HCT116 (cell line): ENCODE results near the gene BOD1. TPM values are rescaled to one million over a fixed set of nuclear protein-coding genes. Genes with fewer than 3 reads are reported as not detected.
A peak's percentile ranks its signal among the peaks of the same experiment; 100 is the strongest.

ENCODE experiments used
- ATAC-seq: fragments of 200-7000 bp; cut with Tn5 transposase; 2 replicates; pipeline ENCODE4 v1.9.1; 2020; ENCODE audit warnings: mild to moderate bottlenecking, moderate library complexity
- BruUV-seq: library from RNA; stranded (reverse); fragments of 400-500 nt; replicated peaks from 2 replicates; lab custom pipeline; 2021; lab: Mats Ljungman, UMichigan
- CTCF ChIA-PET: fragments of 300-600 bp; sonication (Branson Sonifier 250); formaldehyde crosslinking; loops from one replicate; lab custom pipeline; 2021; ENCODE audit warnings: antibody characterized with exemption; lab: Charles Lee
- POLR2A ChIA-PET: fragments of 300-600, 350-600 bp; sonication (Branson Sonifier 250); formaldehyde crosslinking; loops from one replicate; lab custom pipeline; 2021; ENCODE audit warnings: antibody characterized with exemption; lab: Charles Lee
- RAD21 ChIA-PET, 2 experiments: fragments of 300-600 bp; sonication (Branson Sonifier 250); formaldehyde crosslinking; loops; one replicate each; lab custom pipeline; 2023; ENCODE audit warnings: low total read pairs in 2 of 2; ENCODE audit not compliant: uncharacterized antibody in 2 of 2, unreplicated experiment in 2 of 2, low non-redundant PET in 1 of 2; lab: Charles Lee
- DNase-seq: peaks from one replicate; pipeline ENCODE4 v3.0.0-alpha.2; 2010; ENCODE audit warnings: low read depth, low spot score
- H2AFZ ChIP-seq: fragments of 200-600 bp; shearing (Covaris generic), sonication (generic); 2 replicates; pipeline ENCODE4 v1.6.1; 2017; ENCODE audit warnings: low read depth, mixed run types, mixed read lengths, antibody characterized with exemption, low read length; ENCODE audit not compliant: poor library complexity, severe bottlenecking
- H3K27ac ChIP-seq: 2 replicates; pipeline ENCODE4 v1.5.1; 2012; ENCODE audit warnings: low read depth, low read length
- H3K27me3 ChIP-seq: fragments of 200-600 bp; sonication (generic); 2 replicates; pipeline ENCODE4 v1.6.1; 2016; ENCODE audit warnings: mixed run types, low read length, mixed read lengths; ENCODE audit not compliant: insufficient read depth
- H3K36me3 ChIP-seq, 2 experiments: fragments of 200-500 bp in 1 of 2; fragments of 200-600 bp in 1 of 2; sonication (Bioruptor generic) in 1 of 2; sonication (generic) in 1 of 2; 2 replicates each; pipeline versions ENCODE4 v1.5.1 to v1.6.1; 2014 to 2016; ENCODE audit warnings: low read length in 2 of 2, inconsistent platforms in 1 of 2, mixed read lengths in 1 of 2, mixed run types in 1 of 2; ENCODE audit not compliant: insufficient read depth in 2 of 2, control insufficient read depth in 1 of 2
- H3K4me1 ChIP-seq, 2 experiments: fragments of 200-600 bp in 1 of 2; sonication (generic) in 1 of 2; 2 replicates each; pipeline versions ENCODE4 v1.5.1 to v1.6.1; 2012 to 2017; ENCODE audit warnings: low read length in 2 of 2, inconsistent platforms in 1 of 2, mild to moderate bottlenecking in 1 of 2, mixed read lengths in 1 of 2, mixed run types in 1 of 2, moderate library complexity in 1 of 2; ENCODE audit not compliant: insufficient read depth in 2 of 2, control insufficient read depth in 1 of 2
- H3K4me2 ChIP-seq: fragments of 200-600 bp; sonication (generic); 2 replicates; pipeline ENCODE4 v1.6.1; 2017; ENCODE audit warnings: mixed run types, low read length, mixed read lengths
- H3K4me3 ChIP-seq, 2 experiments: fragments of 200-600 bp in 1 of 2; sonication (generic) in 1 of 2; replicated peaks in 1 of 2; 2 replicates each; pipeline ENCODE4 v1.5.1; 2011 to 2016; ENCODE audit warnings: low read length in 2 of 2, control low read depth in 1 of 2, low read depth in 1 of 2, mild to moderate bottlenecking in 1 of 2, mixed read lengths in 1 of 2, mixed run types in 1 of 2
- H3K79me2 ChIP-seq: fragments of 200-600 bp; sonication (generic); 2 replicates; pipeline ENCODE4 v1.6.1; 2017; ENCODE audit warnings: mild to moderate bottlenecking, mixed run types, low read length, moderate library complexity, mixed read lengths; ENCODE audit not compliant: insufficient read depth
- H3K9ac ChIP-seq: fragments of 200-600 bp; sonication (generic); 2 replicates; pipeline ENCODE4 v1.6.1; 2016; ENCODE audit warnings: low read length, mixed read lengths
- H3K9me2 ChIP-seq: fragments of 200-600 bp; sonication (generic), shearing (Covaris generic); 2 replicates; pipeline ENCODE4 v1.6.1; 2017; ENCODE audit warnings: mixed run types, mild to moderate bottlenecking, moderate library complexity; ENCODE audit not compliant: insufficient read depth
- H3K9me3 ChIP-seq, 2 experiments: fragments of 200-500 bp in 1 of 2; fragments of 200-600 bp in 1 of 2; sonication (Bioruptor generic) in 1 of 2; sonication (generic) in 1 of 2; 2 replicates each; pipeline ENCODE4 v1.6.1; 2014 to 2017; ENCODE audit warnings: low read length in 2 of 2, mixed read lengths in 2 of 2, inconsistent platforms in 1 of 2, low read depth in 1 of 2, mild to moderate bottlenecking in 1 of 2, mixed run types in 1 of 2, moderate library complexity in 1 of 2; ENCODE audit not compliant: control insufficient read depth in 1 of 2, insufficient read depth in 1 of 2
- H4K20me1 ChIP-seq: fragments of 200-600 bp; sonication (generic), shearing (Covaris generic); 2 replicates; pipeline ENCODE4 v1.6.1; 2017; ENCODE audit warnings: mixed run types, mild to moderate bottlenecking, moderate library complexity; ENCODE audit not compliant: insufficient read depth
- CBX3 ChIP-seq: IDR thresholded peaks from 2 replicates; pipeline ENCODE4 v1.6.1; 2012; ENCODE audit warnings: low read depth
- CEBPB ChIP-seq: IDR thresholded peaks from 2 replicates; pipeline ENCODE4 v1.6.1; 2012; ENCODE audit warnings: low read depth
- ELF1 ChIP-seq: IDR thresholded peaks from 2 replicates; pipeline ENCODE4 v1.6.1; 2012; ENCODE audit warnings: low read depth, borderline replicate concordance
- EZH2 ChIP-seq: fragments of 200-600 bp; sonication (generic); IDR thresholded peaks from 2 replicates; pipeline ENCODE4 v1.6.1; 2017; ENCODE audit warnings: antibody characterized with exemption, mixed run types
- EZH2phosphoT487 ChIP-seq: fragments of 200-600 bp; IDR thresholded peaks from 2 replicates; pipeline ENCODE4 v1.6.1; 2018; ENCODE audit warnings: antibody characterized with exemption, borderline replicate concordance
- FOSL1 ChIP-seq: IDR thresholded peaks from 2 replicates; pipeline ENCODE4 v1.6.1; 2012; ENCODE audit warnings: low read depth
- JUND ChIP-seq: IDR thresholded peaks from 2 replicates; pipeline ENCODE4 v1.6.1; 2012
- POLR2A ChIP-seq: IDR thresholded peaks from 2 replicates; pipeline ENCODE4 v1.7.0; 2011; ENCODE audit warnings: borderline replicate concordance; ENCODE audit not compliant: insufficient read depth, insufficient read length; ENCODE audit errors: extremely low read depth
- POLR2AphosphoS5 ChIP-seq: IDR thresholded peaks from 2 replicates; pipeline ENCODE4 v1.6.1; 2011; ENCODE audit warnings: mild to moderate bottlenecking, low read depth, low read length, moderate library complexity
- RAD21 ChIP-seq: IDR thresholded peaks from 2 replicates; pipeline ENCODE4 v1.6.1; 2012; ENCODE audit warnings: low read depth, mild to moderate bottlenecking
- SIN3A ChIP-seq: IDR thresholded peaks from 2 replicates; pipeline ENCODE4 v1.6.1; 2012; ENCODE audit warnings: low read depth
- SRF ChIP-seq: IDR thresholded peaks from 2 replicates; pipeline ENCODE4 v1.6.1; 2012; ENCODE audit warnings: low read depth
- TCF7L2 ChIP-seq: IDR thresholded peaks from 2 replicates; pipeline ENCODE4 v1.7.0; 2011; ENCODE audit warnings: borderline replicate concordance, inconsistent platforms; ENCODE audit not compliant: insufficient read depth, insufficient read length; ENCODE audit errors: extremely low read depth
- ZFX ChIP-seq: fragments of 450-650 bp; IDR thresholded peaks from 2 replicates; pipeline ENCODE4 v1.6.1; 2017
- ZNF274 ChIP-seq: fragments of 200-500 bp; sonication (Bioruptor generic); IDR thresholded peaks from 2 replicates; pipeline ENCODE4 v1.6.1; 2014; ENCODE audit warnings: mild to moderate bottlenecking, low read depth, low read length, inconsistent platforms
- intact Hi-C: fragments of 100-400 bp; cut with micrococcal nuclease; formaldehyde crosslinking; loops from 2 replicates; pipeline ENCODE4 v1.10.0; 2022
- total RNA-seq: library from RNA; stranded (reverse); gene quantifications from one replicate; pipeline ENCODE4 v1.2.1, GENCODE V29; 2021; ENCODE audit not compliant: unreplicated experiment
- TF ChIP-seq, protein P1 (sequence below): IDR thresholded peaks from 2 replicates; pipeline ENCODE4 v1.6.1; 2012
- TF ChIP-seq, protein P2 (sequence below): IDR thresholded peaks from 2 replicates; pipeline ENCODE4 v1.6.1; 2012; ENCODE audit warnings: low read depth
- TF ChIP-seq, protein P3 (sequence below), 3 experiments: fragments of 200-600 bp in 1 of 3; sonication (generic) in 1 of 3; IDR thresholded peaks in 2 of 3; conservative IDR thresholded peaks in 1 of 3; 2 replicates each; pipeline ENCODE4 v1.5.1; 2012 to 2017; ENCODE audit warnings: low read depth in 2 of 3, low read length in 2 of 3, antibody characterized with exemption in 1 of 3, borderline replicate concordance in 1 of 3, control low read depth in 1 of 3, mild to moderate bottlenecking in 1 of 3, mixed read lengths in 1 of 3, mixed run types in 1 of 3, moderate library complexity in 1 of 3; ENCODE audit not compliant: insufficient read depth in 1 of 3

BOD1 gene
- total RNA-seq, 1 experiment from 2014 or later, result 60.2 TPM

DNA sequence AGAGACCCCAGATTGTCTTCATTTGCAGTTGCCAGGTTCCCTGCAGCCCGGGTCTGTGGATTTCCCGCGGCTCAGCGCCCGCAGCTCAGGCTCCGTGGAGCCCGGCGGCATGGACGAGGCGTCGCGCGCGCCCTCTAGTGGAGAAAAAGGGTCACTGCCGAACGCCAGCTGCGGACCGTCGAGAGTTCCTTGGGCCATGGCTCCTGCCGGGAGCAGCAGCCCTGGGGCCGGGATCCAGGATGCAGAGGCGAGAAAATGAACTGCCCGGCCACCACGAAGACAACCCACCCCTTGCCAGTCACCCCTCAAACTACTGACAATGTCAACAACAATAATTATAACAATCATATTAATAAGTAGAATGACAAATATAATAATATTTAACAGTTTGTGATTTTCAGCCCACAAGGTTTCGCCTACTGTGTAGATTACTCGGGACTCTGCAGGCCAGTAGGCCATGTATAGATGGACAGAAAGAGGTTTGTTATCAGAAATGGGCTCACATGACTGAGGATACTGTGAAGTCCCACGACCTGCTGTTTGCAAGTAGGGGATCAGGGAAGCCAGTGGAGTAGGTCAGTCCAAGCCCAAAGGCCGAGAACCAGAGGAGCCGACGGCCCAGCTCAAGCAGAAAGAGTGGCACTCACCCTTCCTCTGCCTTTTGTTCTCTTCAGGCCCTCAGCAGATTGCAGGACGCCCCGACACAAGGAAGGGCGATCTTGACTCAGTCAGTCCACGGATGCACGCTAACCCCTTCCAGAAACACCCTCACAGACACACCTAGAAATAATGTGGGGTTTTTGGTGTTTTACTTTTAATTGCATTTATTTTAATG is 43.1 kb downstream of the BOD1 start (continued):
- TF ChIP-seq EZH2 (no peak), SIN3A (no peak)

DNA sequence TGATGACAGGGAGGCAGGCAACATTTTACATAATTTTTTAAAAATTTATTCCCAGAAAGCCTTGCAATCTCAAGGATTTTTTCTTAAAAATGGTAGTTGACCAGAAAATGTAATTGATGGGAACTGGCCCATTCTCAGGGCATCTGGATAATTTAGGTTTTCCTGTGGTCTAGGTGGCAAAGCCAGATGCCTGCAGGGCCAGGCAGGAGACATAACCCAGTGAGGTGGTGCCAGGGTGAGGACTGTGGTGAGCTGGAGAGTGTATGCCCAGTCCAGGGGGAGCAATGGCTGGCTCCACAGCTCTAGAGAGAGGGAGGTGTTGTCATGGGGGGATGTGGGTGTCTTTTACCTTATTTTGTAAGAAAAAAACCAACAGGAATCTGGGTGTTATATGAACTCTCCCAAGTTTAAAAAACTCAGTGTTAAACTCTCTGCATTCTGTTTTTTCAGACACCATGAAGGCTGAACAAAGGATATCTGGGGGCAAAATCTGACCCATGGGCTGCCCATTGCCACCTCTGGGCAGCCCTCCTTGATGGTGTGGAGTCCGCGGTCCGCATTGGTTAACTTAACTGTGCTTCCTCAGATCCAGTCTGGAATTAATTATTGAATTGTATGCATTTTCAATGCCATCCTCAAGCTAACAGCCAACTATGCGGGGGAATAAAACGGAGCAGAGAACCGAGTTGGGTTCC is 43.9 kb downstream of the BOD1 start:
- peaks cover 0 to 8% of the 10 kb centered on the region in 2 experiments; a peak in 2 of 4 replicates for H3K4me1 ChIP-seq
- H3K4me2 ChIP-seq, result peak overlapping the region; percentile 72
- H2AFZ ChIP-seq, result peak overlapping the region; percentile 97
- no peak overlapping the region for H3K9ac ChIP-seq
- no peaks in the 10 kb centered on the region for H4K20me1 ChIP-seq
- H3K36me3 ChIP-seq, result no peaks in the 10 kb centered on the region
- peaks cover 0 to 5% of the 10 kb centered on the region in 2 experiments; a peak in 1 of 4 replicates for H3K9me3 ChIP-seq
- RAD21 ChIA-PET, result interaction anchor here in 1 of 2 experiments (0.6 to 1.2 kb wide), 3 partner anchors 9 to 279 kb away, joined by 3 to 4 read pairs (median 4); no protein-coding TSS in a partner anchor
- TF ChIP-seq ZFX (no peak), JUND (no peak), CEBPB (no peak), EZH2phosphoT487 (no peak), POLR2A (no peak), EZH2 (no peak), POLR2AphosphoS5 (no peak), ELF1 (no peak), SRF (no peak), TCF7L2 (no peak), ZNF274 (no peak), CBX3 (no peak), FOSL1 (no peak), RAD21 (no peak)
- TF ChIP-seq, protein P1, sequence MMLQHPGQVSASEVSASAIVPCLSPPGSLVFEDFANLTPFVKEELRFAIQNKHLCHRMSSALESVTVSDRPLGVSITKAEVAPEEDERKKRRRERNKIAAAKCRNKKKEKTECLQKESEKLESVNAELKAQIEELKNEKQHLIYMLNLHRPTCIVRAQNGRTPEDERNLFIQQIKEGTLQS, result no peak
- TF ChIP-seq, protein P2, sequence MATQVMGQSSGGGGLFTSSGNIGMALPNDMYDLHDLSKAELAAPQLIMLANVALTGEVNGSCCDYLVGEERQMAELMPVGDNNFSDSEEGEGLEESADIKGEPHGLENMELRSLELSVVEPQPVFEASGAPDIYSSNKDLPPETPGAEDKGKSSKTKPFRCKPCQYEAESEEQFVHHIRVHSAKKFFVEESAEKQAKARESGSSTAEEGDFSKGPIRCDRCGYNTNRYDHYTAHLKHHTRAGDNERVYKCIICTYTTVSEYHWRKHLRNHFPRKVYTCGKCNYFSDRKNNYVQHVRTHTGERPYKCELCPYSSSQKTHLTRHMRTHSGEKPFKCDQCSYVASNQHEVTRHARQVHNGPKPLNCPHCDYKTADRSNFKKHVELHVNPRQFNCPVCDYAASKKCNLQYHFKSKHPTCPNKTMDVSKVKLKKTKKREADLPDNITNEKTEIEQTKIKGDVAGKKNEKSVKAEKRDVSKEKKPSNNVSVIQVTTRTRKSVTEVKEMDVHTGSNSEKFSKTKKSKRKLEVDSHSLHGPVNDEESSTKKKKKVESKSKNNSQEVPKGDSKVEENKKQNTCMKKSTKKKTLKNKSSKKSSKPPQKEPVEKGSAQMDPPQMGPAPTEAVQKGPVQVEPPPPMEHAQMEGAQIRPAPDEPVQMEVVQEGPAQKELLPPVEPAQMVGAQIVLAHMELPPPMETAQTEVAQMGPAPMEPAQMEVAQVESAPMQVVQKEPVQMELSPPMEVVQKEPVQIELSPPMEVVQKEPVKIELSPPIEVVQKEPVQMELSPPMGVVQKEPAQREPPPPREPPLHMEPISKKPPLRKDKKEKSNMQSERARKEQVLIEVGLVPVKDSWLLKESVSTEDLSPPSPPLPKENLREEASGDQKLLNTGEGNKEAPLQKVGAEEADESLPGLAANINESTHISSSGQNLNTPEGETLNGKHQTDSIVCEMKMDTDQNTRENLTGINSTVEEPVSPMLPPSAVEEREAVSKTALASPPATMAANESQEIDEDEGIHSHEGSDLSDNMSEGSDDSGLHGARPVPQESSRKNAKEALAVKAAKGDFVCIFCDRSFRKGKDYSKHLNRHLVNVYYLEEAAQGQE, result no peak
- TF ChIP-seq, protein P3, sequence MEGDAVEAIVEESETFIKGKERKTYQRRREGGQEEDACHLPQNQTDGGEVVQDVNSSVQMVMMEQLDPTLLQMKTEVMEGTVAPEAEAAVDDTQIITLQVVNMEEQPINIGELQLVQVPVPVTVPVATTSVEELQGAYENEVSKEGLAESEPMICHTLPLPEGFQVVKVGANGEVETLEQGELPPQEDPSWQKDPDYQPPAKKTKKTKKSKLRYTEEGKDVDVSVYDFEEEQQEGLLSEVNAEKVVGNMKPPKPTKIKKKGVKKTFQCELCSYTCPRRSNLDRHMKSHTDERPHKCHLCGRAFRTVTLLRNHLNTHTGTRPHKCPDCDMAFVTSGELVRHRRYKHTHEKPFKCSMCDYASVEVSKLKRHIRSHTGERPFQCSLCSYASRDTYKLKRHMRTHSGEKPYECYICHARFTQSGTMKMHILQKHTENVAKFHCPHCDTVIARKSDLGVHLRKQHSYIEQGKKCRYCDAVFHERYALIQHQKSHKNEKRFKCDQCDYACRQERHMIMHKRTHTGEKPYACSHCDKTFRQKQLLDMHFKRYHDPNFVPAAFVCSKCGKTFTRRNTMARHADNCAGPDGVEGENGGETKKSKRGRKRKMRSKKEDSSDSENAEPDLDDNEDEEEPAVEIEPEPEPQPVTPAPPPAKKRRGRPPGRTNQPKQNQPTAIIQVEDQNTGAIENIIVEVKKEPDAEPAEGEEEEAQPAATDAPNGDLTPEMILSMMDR (IDR thresholded peaks at IDR 0.05 in 2 of 3, conservative IDR thresholded peaks at IDR 0.05 in 1 of 3; ENCODE audit: borderline replicate concordance in 1 of 3, insufficient read depth in 1 of 3, low read depth in 2 of 3, low read length in 2 of 3), result no peak
- TF ChIP-seq, all 23 proteins: peak for 0
- BruUV-seq, result no TSS peak
- CTCF ChIA-PET, result interaction anchor here (0.8 to 2.4 kb wide), 21 partner anchors 9 to 411 kb away, joined by 3 to 15 read pairs (median 4); no protein-coding TSS in a partner anchor
- Histone ChIP-seq H3K9me2 (no peaks in the 10 kb centered on the region), H3K79me2 (no peaks in the 10 kb centered on the region), H3K4me3 (peak overlapping the region; percentile 19 to 34; a peak in 3 of 4 replicates), H3K27me3 (no peaks in the 10 kb centered on the region), H3K27ac (no peak overlapping the region)
- intact Hi-C loops, result loop anchor here (1.0 to 2.0 kb wide), 4 partner anchors 120 to 278 kb away; no protein-coding TSS in a partner anchor
- no peak for DNase-seq
- POLR2A ChIA-PET, result interaction anchor here (1.1 kb wide), 1 partner anchor 176 kb away, joined by 3 read pairs; no protein-coding TSS in a partner anchor
- ATAC-seq, result peak; percentile 66
